Esophagus squamous epithelium (tissue), 5 donors: ENCODE results near the gene USP49. TPM values are rescaled to one million over a fixed set of nuclear protein-coding genes. Genes with fewer than 3 reads are reported as not detected.

ENCODE experiments used
- DNase-seq: peaks from one replicate; lab custom pipeline; 2025; lab: John Stamatoyannopoulos, UW
- H3K27ac ChIP-seq, 4 donors: fragments of 200-600 bp; sonication (generic); one replicate each; pipeline ENCODE4 v1.5.1; 2016 to 2019; ENCODE audit warnings: mild to moderate bottlenecking in 1 of 4
- H3K27me3 ChIP-seq, 4 donors: fragments of 200-600 bp; sonication (generic); 1 replicate in 3 of 4; 2 replicates in 1 of 4; pipeline versions ENCODE4 v1.5.1 to v1.6.0; 2017 to 2021; ENCODE audit warnings: antibody characterized with exemption in 1 of 4
- H3K36me3 ChIP-seq, 3 donors: fragments of 200-600 bp; sonication (generic); one replicate each; pipeline ENCODE4 v1.5.1; 2016 to 2019
- H3K4me1 ChIP-seq, 3 donors: fragments of 200-600 bp; sonication (generic); one replicate each; pipeline ENCODE4 v1.5.1; 2017 to 2019
- H3K4me3 ChIP-seq, 4 donors: fragments of 200-600 bp; sonication (generic); 1 replicate in 3 of 4; 2 replicates in 1 of 4; pipeline ENCODE4 v1.5.1; 2016 to 2019; ENCODE audit warnings: mild to moderate bottlenecking in 2 of 4, moderate library complexity in 1 of 4
- H3K9me3 ChIP-seq, 3 donors: fragments of 200-600 bp; sonication (generic); one replicate each; pipeline ENCODE4 v1.5.1; 2016 to 2019
- POLR2A ChIP-seq, 4 donors: fragments of 450-650 bp; IDR thresholded peaks; one replicate each; pipeline ENCODE4 v1.6.1; 2017; ENCODE audit warnings: antibody characterized with exemption in 4 of 4, mild to moderate bottlenecking in 4 of 4, moderate library complexity in 3 of 4
- WGBS, 2 donors: methylation state at CpG; one replicate each; pipeline ENCODE4 v1.1.5; 2018; 5-methylcytosine and 5-hydroxymethylcytosine counted together
- intact Hi-C: fragments of 100-400 bp; cut with DNase I; formaldehyde crosslinking; loops from one replicate; pipeline ENCODE4 v1.15.0; 2022
- total RNA-seq, 4 donors: library from RNA; depleted of rRNA; stranded (reverse); fragments of >200 nt; gene quantifications; one replicate each; pipeline ENCODE4 v1.1.0, GENCODE V29; 2016
- TF ChIP-seq, protein P1 (sequence below), 6 experiments: fragments of 450-650 bp in 4 of 6; fragments of 200-600 bp in 2 of 6; sonication (generic) in 2 of 6; IDR thresholded peaks; one replicate each; pipeline ENCODE4 v1.5.1; 2016 to 2019; ENCODE audit warnings: antibody characterized with exemption in 6 of 6, mild to moderate bottlenecking in 4 of 6, moderate library complexity in 4 of 6
- donor health status: DM: yes; HTN: yes; CAD: no.

USP49 gene
- total RNA-seq, 4 donors from 2014 or later: 1.4 to 2.7 (median 1.8) TPM

DNA sequence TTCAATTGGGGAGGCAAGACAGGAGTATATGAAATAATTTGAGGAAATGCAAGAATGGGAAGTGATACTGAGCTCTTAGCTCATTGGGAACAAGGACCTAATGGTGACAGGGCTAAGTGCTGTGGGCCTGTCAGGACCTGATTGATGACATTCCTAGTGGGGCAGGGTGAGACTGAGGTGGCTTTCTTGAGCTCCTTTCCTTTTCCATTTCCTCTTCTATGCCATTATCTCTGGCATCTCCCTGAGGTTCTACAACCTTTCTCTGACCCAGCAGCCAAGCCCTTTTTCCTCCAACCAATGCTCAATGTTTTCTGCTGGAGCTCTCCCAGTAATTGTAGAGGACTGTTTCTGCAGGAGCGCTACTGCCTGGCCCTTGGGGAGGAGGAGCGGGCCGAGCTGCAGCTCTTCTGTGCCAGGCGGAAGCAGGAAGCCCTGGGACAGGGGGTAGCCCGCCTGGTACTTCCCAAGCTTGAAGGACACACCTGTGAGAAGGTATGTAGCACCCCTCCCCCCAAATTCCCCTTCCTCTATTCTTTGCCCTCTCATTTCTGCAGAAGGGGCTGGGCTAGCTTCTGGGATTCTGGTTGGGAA, 110.5 kb downstream of the USP49 start:
- Histone ChIP-seq H3K4me1 (peaks cover 44 to 77% (median 47%) of the 10 kb centered on the region in 3 donors), H3K9me3 (no peaks in the 10 kb centered on the region), H3K4me3 (peak overlapping the region; percentile 22 to 90 (median 76)), H3K27ac (peak overlapping the region; percentile 89 to 99 (median 95)), H3K36me3 (peaks cover 0 to 17% (median 1%) of the 10 kb centered on the region in 3 donors), H3K27me3 (no peaks in the 10 kb centered on the region)
- 13% methylated on average over 3 of the region's 5 CpGs; no CpG with 5 or more reads in 1 of the 2 donors for WGBS, 2 donors
- intact Hi-C loops: loop anchor here (5.0 kb wide), 1 partner anchor 263 kb away; no protein-coding TSS in a partner anchor
- TF ChIP-seq, protein P1, sequence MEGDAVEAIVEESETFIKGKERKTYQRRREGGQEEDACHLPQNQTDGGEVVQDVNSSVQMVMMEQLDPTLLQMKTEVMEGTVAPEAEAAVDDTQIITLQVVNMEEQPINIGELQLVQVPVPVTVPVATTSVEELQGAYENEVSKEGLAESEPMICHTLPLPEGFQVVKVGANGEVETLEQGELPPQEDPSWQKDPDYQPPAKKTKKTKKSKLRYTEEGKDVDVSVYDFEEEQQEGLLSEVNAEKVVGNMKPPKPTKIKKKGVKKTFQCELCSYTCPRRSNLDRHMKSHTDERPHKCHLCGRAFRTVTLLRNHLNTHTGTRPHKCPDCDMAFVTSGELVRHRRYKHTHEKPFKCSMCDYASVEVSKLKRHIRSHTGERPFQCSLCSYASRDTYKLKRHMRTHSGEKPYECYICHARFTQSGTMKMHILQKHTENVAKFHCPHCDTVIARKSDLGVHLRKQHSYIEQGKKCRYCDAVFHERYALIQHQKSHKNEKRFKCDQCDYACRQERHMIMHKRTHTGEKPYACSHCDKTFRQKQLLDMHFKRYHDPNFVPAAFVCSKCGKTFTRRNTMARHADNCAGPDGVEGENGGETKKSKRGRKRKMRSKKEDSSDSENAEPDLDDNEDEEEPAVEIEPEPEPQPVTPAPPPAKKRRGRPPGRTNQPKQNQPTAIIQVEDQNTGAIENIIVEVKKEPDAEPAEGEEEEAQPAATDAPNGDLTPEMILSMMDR (IDR thresholded peaks at IDR 0.05): no peak
- no peak for TF ChIP-seq POLR2A (IDR thresholded peaks at IDR 0.05)
- DNase-seq: no peak

DNA sequence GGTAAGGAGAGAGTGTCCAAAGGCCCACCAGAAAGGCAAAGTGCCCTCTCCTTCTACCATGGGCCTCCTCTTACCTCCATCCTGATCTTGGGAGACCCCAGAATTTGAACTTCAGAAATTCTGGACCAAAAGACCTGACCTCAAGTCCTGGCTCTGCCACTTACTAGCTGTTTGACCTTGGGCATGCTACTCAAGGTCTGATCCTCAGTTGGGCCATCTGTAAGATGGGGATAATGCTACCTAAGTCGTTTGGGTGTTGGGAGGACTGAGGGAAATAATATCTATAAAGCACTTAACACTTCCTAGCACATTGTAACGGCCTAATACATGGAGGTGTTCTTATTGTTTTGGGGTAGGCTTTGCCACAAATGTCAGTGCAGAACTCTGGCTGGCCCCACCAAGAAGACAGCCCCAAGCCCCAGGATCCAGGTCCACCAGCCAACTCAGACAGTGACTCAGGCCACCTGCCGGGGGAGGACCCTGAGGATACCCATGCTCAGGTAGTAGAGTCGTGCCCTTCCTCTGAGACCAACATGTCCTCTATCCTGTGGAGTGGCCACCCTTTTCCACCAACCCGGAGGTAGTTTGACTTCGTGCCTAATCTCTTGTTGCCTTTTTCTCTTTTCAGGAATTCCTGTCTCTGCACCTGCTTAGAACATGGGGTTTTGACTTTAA, 111.9 kb downstream of the USP49 start:
- no peak for TF ChIP-seq POLR2A (IDR thresholded peaks at IDR 0.05)
- Histone ChIP-seq H3K36me3 (peaks cover 0 to 5% (median 0%) of the 10 kb centered on the region in 3 donors), H3K27ac (peak overlapping the region; percentile 42 to 98 (median 90)), H3K9me3 (no peaks in the 10 kb centered on the region), H3K4me3 (peak overlapping the region in 1 of 4 donors; percentile 17), H3K4me1 (peaks cover 45 to 76% (median 48%) of the 10 kb centered on the region in 3 donors), H3K27me3 (no peaks in the 10 kb centered on the region)
- no peak for DNase-seq
- 77 to 86% methylated on average over 6 of the region's 6 CpGs for WGBS, 2 donors
- intact Hi-C loops: loop anchor here (5.0 kb wide), 1 partner anchor 264 kb away; no protein-coding TSS in a partner anchor

DNA sequence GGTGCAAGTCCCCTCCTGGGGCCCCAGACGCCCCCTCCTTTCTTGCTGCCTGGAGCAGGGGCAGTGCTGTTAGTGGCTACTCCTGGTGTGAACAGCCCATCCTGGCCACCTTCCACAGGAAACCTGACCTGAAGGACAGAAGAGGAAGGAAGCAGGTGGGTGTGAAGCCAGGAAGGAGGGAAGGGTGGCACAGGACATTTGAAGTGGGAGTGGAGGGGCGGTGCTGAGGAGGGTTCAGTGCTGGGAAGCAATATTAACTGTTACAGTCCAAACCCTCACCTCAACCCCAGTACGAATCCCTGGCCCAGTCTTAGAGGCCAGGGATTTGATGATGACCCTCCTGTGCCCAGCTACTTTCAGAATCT, 113.8 kb downstream of the USP49 start:
- peaks cover 45 to 72% (median 47%) of the 10 kb centered on the region in 3 donors for H3K4me1 ChIP-seq

DNA sequence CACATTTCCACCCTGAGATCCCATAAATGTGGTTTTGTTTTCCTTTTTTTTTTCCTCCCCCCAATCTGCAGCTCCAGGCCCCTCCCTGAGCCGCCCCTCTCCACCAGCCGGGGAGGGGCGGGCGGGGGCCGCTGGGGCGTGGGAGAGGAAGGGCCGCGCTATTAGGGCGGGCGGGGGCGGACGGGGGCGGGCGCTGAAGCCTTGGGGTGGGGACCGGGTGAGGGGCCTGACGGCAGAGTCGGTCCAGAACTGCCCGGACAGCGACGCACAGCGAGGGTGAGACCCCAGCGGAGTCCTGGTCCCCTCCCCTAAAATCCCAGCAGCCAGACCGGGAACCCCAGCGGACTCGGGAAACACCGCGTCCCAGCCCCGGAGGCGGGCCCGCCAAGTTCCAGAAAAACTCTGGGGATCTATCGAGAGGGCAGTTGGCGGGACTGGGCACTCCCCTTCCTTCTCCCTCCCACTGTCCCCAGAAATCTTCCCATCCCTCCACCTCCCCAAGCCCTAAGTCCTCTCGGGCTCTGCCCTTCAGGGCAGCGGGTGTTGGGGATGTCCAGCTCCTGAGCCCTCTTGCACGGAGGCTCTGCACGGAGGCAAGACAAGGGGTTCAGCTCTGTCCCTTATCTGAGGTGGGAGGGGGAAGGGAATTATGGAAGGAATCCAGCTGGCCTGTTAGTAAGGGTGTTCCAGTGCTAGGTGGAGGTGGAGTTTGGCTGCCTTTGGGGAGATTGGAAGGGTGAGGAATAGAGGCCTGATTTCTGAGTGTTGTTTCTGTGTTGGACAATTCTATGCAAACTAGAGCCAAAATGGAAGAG, 114.4 kb downstream of the USP49 start, which contains the start of gene PRICKLE4:
PRICKLE4 (plus strand) TSS at position 232 of the 815 bp plus-strand sequence. CDS start 2,692 bp downstream, outside the sequence.
- Histone ChIP-seq H3K4me1 (peaks cover 40 to 66% (median 41%) of the 10 kb centered on the region in 3 donors), H3K9me3 (no peaks in the 10 kb centered on the region), H3K4me3 (peak within 1 kb of the TSS; percentile 47 to 91 (median 78)), H3K36me3 (peaks cover 0 to 22% (median 0%) of the 10 kb centered on the region in 3 donors), H3K27me3 (no peaks in the 10 kb centered on the region), H3K27ac (peak within 1 kb of the TSS; percentile 85 to 94 (median 91))
- intact Hi-C loops: loop anchor here (5.0 kb wide), 1 partner anchor 267 kb away; no protein-coding TSS in a partner anchor
- WGBS, 2 donors: 4% methylated on average over 4 of the region's 36 CpGs; no CpG with 5 or more reads in 1 of the 2 donors
- no peak for DNase-seq
- TF ChIP-seq POLR2A (IDR thresholded peaks at IDR 0.05): peak in 1 of 4 donors; percentile 15
- TF ChIP-seq, protein P1 (IDR thresholded peaks at IDR 0.05): no peak

More for the DNA sequence above, 113.8 kb downstream of the USP49 start:
- 17% methylated on average over 3 of the region's 3 CpGs for WGBS, 2 donors
- intact Hi-C loops: loop anchor here (5.0 kb wide), 1 partner anchor 266 kb away; no protein-coding TSS in a partner anchor
- Histone ChIP-seq H3K9me3 (no peaks in the 10 kb centered on the region), H3K4me3 (peak overlapping the region; percentile 47 to 91 (median 78)), H3K27ac (peak overlapping the region; percentile 85 to 94 (median 91)), H3K36me3 (peaks cover 0 to 16% (median 0%) of the 10 kb centered on the region in 3 donors), H3K27me3 (no peaks in the 10 kb centered on the region)
- no peak for TF ChIP-seq POLR2A (IDR thresholded peaks at IDR 0.05)
- TF ChIP-seq, protein P1 (IDR thresholded peaks at IDR 0.05): no peak
- DNase-seq: no peak
